Globus pallidus (tissue), 1 donor: ENCODE results near the gene SCN7A.
A peak's percentile ranks its signal among the peaks of the same experiment; 100 is the strongest.
"Not testable (repeated sequence)": the region's sequence is repeated elsewhere in the genome, so short reads cannot be mapped to it uniquely, and the experiment has no call there.

Experiments
- DNase-seq: peaks from one replicate; pipeline ENCODE4 v3.0.0-alpha.2; 2015; ENCODE audit warnings: low spot score

SCN7A gene

DNA sequence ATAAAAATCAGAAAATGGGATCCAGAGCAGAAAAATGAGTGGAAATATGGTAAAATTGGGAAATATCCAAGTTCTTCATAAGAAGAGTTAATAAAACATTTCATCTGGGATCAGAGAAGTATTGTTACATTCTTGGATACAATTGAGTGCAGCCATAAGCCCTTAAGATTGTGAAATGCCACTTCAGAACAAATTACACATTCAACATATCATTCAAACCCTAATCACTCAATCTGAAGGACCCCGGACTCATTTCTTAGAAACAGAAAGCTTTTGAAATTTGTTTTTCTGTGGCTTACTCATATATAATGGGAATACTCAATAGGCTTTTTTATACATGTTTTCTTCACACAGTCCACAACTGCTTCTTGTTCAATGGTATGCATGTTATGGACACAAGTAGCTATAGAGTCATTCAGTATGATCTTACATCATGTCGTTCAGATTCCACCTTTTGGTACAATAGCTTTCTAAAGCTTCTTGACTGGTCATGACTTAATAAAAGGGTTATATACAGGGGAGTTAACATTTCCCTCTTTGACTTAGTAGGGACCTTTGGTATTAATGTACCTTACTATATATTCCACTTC, 39.9 kb downstream of the SCN7A start:
- no peak for DNase-seq

DNA sequence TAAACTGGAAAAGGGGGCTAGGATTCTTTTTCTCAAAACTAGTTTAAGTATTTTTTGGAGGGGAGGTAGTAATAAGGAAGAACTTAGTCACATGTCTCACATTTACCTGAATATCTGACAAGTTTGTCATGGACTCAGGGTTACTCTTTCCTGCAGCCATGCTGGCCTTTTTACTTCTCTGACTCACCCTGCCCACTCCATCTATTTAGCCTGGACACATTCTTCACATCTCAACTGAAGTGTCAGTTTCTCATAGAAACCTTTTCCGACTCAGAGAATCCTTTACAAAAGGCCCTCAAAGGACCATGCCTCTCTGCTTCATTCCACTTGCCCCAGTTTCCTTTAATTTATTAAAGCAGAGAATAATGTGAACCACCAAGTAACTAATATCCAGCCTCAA, 42.6 kb downstream of the SCN7A start:
- no peak for DNase-seq

GRCh38 chr2:166449439-166449838, 44.6 kb downstream of the SCN7A start:
- no peak for DNase-seq

DNA sequence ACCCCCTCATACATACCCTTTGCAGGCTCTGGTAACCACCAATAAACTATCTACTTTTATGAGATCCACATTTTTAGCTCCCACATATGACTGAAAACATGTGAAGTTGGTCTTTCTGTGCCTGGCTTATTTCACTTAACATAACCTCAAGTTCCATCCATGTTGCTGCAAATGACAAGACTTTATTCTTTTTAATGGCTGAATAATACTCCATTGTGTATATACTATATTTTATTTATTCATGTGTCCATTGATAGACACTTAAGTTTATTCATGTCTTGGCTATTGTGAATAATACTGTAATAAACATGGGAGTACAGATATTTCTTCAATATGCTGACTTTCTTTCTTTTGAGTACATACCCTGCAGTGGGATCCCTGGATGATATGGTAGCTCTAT, 45.9 kb downstream of the SCN7A start:
- DNase-seq = no peak

GRCh38 chr2:166444306-166444705, 49.7 kb downstream of the SCN7A start:
- DNase-seq = no peak

DNA sequence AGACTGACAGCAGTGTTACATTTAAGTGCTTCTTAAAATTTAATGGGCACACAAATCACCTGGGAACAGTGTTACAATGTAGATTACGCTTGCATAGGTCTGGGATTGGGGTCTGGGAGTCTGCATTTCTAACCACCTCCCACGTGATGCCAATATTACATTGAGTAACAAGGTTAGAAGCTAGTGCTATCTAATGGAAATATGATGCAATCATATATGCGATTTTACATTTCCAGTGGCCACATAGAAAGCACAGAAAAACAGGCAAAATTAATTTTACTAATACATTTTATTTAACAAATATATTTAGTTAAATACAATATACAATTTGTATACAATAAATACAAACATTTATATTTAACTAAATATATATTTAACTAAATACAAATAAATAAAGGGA, 53.7 kb downstream of the SCN7A start:
- DNase-seq = no peak

DNA sequence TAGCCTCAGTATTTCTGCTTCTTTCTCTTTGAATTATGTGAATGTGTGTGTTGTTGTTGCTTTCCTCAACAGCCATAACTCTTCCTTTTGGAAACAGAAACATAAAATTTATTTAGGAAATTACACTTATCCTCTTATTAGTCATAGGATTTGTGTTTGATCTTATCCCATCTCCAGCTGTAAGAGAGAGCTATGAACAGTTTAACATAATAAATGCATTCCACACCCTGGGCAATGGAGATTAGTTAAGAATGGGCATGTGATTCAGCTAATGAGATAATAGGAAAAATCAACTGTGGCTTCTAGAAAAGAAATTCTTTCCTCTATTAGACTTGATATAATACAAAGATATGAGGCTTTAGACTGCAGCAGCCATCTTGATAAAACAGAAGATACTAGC, 55.0 kb downstream of the SCN7A start:
- no peak for DNase-seq

DNA sequence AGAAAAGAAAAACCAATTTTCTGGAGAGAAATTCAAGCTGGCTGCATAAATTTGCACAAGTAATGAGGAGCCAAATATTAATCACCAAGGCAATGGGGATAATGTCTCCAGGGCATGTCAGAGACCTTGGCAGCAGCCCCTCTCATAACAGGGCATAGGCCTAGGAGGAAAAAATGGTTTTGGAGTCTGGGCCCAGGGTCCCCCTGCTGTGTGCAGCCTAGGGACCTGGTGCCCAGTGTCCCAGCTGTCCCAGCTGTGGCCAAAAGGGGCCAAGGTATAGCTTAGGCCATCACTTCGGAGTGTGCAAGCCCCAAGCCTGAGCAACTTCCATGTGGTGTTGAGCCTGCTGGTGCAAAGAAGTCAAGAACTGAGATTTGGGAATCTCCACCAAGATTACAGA, 57.1 kb downstream of the SCN7A start:
- no peak for DNase-seq

GRCh38 chr2:166436189-166436588, 57.9 kb downstream of the SCN7A start:
- DNase-seq = no peak

GRCh38 chr2:166434491-166434890, 59.6 kb downstream of the SCN7A start:
- no peak for DNase-seq

DNA sequence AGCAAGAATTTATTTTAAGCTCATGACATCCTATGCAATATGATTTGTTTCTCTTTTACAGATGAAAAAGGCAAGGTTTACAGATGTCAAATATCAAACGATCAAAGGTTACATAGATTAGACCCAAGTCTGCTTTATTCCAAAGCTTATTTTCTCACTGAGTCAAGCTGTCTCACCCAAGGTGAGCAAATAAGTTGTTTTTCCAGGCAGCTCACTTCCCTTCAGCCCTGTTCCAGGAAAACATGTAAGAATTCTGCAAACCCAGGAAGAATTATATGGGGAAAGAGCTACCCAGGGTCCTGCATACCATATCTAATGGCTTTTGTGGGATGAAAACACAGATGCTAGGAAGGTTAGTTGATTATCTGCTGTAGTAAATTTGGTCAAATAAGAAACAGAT, 60.6 kb downstream of the SCN7A start:
- DNase-seq = no peak

- DNase-seq = no peak
These were observed 61.7 kb downstream of the SCN7A start for GRCh38 chr2:166432331-166432730.

GRCh38 chr2:166424841-166425240, 69.2 kb downstream of the SCN7A start:
- DNase-seq = no peak

DNA sequence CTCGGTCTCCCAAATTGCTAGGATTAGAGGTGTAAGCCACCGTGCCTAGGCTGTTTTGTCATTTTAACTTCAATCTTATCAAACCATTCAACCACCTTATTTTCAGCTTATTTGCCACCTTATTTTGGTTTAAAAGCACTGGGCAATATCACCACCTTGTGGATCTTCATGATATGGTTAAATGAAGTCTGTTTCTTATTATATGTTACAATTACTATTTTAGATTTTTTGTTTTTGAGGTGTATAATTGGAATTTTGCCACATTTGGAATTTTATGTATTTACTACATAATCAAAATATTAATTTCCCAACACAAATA, 74.5 kb downstream of the SCN7A start:
- DNase-seq = peak; percentile 3

GRCh38 chr2:166418853-166419615, 75.0 kb downstream of the SCN7A start:
- DNase-seq = no peak

DNA sequence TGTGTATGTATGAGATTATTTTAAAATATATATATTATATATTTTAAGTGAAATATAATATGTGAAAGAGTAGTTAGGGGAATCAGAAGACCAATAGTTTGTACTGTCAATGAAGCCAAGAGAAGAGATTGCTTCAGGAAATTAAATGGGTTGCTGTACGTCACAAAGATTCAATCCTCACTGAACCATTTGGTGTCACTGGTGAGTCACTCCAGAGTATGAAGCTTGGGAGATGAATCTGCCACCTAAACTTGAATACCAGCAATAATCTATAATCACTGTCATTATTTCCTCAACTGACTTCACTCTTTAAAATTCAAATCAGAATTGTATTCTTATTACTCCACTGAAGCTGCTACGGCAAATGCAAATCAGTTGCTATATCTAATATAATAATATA, 76.4 kb downstream of the SCN7A start:
- peak; percentile 8 for DNase-seq

DNA sequence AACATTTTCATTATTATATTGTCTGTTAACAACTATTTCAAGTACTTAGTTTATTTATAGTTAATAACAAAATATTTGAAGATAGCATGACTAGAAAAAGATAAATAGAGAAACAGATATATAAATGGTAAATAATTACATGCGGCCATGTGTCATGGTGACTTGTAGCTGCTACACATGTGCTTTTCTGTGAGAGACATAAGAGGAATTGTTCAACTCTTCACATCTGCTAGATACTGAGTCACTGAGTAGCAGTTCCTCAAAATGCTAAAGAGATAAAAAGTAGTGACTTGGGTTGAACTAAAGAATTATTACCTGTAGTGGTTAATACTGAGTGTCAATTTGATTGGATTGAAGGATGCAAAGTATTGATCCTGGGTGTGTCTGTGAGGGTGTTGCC, 80.8 kb downstream of the SCN7A start:
- no peak for DNase-seq

DNA sequence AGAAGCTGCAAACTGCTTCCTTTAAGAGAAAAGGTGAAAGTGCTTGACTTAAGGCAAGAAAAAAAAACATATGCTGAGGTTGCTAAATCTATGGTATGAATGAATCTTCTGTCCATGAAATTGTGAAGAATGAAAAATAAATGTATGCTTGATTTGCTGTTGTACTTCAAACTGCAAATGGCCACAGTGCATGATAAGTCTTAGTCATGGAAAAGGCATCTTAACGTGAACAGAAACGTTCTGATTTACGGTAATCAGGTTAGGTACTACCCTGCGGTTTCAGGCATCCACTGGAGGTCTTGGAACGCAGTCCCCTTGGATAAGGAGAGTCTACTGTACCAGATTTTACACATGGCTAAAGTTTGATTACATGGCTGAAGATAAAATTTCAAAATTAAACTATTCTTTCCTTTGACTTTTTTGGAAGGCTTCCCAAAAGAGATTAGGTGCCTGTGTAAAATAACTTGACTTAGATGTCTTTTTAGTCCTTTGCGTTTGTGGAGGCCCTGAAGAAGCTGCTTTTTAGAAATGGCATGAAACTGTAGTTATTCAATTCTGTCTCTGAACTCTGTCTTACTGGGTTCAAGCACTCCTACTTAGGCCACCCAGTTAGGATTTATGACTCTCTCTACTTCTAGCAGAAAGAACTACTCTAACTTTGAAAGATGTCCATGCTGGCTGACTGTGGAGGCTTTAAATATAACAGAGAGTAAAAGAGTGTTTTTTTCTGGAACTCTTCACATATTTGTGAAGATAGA, 82.4 kb downstream of the SCN7A start:
- no peak for DNase-seq

DNA sequence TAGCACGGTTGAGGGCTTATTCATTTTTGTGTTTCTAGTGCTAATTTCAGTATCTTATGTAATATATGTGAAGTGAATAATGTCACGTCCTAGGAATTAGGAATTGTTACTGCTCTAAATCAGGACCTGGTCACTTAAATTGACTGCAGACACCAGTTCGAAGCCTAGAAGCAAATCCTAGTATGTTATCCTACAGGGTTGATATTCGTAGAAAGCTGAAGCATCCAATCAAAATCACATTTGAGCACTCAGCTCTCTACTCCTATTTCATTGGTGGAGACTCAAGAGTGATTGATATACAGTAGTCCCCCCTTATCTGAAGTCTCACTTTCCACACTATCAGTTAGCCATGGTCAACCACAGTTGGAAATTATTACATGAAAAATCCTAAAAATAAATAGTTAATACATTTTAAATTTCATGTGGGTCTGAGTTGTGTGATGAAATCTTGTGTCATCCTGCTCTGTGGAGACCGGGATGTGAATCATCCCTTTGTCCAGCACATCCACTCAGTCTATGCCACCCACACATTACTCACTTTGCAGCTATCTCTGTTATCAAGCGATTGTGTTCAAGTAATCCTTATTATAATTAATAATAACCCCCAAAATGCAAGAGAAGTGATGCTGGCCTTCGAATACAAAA, 83.1 kb downstream of the SCN7A start:
- no peak for DNase-seq

GRCh38 chr2:166407746-166408145, 86.3 kb downstream of the SCN7A start:
- not testable (repeated sequence) for DNase-seq

DNA sequence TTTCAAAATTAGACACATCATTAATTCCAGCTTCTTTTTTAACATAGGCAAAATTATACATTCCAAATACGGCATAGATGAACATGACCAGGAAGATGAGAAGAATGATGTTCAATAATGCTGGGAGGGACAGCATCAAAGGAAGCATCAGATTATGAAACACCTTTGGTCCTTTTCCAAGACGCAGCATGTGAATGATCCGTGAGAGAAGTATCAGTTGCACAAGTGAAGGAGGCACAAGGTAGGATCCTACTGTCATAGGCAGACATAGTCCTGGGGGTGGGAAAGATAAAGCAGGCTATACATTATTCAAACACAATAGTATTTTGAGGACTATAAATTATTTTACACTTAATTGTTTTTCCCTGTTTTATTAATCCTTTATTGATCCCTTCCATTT, 87.7 kb downstream of the SCN7A start:
- DNase-seq = no peak

DNA sequence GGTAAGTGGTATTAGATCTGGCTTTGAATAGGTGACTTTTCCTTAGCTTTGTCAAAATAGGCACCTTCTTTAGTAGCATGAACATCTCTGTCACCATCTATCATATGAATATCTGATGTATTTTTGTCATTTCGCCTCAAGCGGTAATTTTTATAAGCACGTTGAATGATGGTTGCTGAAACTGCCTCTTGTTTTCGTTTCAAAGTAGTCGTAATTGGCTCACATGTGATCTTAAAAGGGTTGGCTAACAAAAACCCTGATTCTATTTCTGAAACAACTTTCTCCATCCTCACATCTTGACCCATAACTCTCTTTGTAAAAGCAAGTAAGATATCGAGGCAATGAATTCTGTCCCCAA, 88.5 kb downstream of the SCN7A start:
- no peak for DNase-seq
